HG02763 (cell line): ENCODE results near the gene ARSK.

ENCODE experiments used
- ATAC-seq: cut with Tn5 transposase; IDR thresholded peaks from one replicate; pipeline ENCODE4 v1.9.1; 2021; ENCODE audit warnings: mild to moderate bottlenecking, moderate library complexity; ENCODE audit not compliant: unreplicated experiment

The ARSK gene

DNA sequence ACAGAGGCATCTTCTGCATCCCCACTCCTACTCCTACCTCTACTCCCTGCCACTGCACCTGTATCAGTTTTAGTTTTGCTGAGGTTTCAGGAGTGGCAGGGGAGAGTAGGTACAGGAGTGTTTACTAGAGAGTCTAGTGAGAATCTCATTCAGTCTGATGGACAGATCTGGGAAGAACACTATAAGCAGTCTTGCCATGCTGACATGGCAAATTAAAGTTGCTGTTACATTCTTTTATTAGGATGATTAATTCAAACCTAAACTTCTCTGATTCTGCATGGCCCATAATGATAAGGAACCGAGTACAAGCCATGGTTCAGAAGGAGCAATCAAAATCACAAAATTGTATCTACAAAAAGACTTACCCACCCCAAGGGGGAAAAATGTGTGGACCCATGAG lies 7.4 kb downstream of the ARSK start:
- ATAC-seq: no peak

DNA sequence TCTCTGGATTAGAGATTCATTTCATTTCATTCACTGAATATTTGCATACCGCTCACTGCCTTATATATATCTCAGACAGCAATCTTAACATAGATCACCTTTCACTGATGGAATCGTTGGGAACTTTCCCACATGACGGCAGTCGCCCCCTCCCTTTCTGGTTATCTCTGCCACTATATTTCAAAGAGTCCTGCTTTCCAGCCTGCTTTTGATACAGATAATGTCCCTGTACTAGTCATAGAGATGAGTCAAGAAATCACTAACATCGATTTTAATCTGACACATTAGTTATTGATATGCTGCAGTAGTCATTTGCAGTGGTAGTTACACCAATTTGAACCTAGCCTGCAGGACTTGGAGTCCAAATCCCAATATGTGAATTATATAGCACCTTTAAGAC lies 8.5 kb downstream of the ARSK start:
- no peak for ATAC-seq

- no peak for ATAC-seq
These were observed 9.5 kb downstream of the ARSK start for GRCh38 chr5:95564450-95564849.

DNA sequence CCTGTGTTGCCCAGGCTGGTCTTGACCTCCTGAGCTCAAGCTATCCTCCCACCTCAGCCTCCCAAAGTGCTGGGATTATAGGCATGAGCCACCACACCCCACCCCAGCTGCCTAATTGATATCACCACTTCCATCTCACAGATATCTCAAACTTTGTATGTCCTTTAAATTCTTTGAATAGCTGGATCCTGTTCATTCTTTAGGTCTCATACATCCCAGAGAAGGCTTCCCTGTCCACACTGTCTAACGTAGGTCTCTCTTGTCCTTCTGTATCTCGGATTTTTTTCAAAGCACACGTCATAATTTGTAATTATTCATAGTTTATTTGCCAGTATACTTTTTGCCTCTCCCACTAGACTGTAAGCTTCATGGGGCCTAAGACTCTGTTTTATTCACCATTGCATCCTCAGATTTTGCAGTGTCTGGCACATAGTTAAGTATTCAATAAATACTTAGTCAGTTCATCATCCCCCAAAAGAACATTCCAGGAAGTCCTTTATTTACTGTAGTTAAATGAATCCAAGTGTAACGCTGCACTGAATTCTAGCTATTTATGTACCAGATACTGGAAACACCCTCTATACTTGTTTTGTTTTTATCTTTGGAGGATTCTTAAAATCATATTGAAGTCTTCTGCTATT lies 10.5 kb downstream of the ARSK start:
- no peak for ATAC-seq

GRCh38 chr5:95572016-95572415 lies 17.1 kb downstream of the ARSK start:
- no peak for ATAC-seq

DNA sequence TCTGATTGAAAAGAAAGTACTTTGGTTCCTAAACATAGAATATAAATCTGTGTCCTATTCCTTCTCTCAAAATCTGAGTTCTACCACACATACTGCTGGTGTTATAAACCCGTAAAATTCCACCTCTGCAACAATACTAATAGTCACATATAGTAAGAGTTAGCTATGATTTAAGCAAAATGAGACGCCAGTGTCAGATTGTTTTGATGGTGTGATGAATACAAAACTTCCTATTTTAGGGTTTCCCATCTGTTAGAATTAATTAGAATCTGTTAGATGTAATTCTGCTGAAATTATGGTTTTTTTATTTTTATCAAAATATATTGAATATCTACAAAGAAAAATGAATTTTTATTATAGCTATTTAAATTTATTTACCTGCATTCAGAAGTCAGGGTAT lies 26.7 kb downstream of the ARSK start:
- no peak for ATAC-seq

DNA sequence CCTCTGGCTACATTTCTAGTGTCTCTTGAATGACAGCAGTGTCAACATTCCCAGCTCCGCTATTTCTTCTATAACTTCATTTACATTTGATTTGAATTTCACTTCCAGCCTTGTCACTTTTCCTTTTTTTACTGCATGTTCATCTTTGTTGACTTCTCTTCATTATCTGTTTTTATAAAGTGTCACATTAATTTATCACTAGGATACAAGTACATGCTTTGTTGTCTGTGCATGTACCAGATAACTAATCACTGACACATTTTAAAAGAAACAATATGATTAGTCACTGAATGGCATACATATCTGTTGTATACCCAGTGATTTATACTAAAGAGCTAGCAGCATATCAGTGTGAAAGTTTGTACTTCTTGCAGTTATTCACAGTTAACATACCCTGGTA lies 29.1 kb downstream of the ARSK start:
- ATAC-seq: no peak

- no peak for ATAC-seq
These were observed 36.0 kb downstream of the ARSK start for GRCh38 chr5:95590880-95591279.

- peak; percentile 66 for ATAC-seq
These were observed 36.6 kb downstream of the ARSK start for GRCh38 chr5:95591490-95591901.

- ATAC-seq: no peak
These were observed 40.5 kb downstream of the ARSK start for GRCh38 chr5:95595289-95595931.

DNA sequence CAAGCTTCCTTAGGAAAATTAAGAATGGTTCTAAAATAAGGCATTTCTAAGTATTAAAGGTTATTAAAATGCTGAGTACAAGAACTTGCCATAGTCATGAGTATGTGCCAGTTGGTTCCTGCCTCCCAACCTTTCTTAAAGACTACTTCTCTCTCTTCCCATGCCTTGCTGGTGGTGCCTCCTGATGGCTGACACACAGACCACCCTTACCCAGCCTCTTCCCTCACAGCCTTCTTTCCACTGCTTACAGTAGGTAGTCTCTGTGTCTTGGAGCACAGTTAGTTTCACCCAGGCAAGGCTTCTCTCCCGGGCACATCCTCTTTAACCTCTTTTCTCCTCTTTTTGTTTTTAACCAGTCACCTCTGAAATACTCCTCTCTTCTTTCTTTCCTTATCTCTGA lies 44.4 kb downstream of the ARSK start:
- no peak for ATAC-seq

DNA sequence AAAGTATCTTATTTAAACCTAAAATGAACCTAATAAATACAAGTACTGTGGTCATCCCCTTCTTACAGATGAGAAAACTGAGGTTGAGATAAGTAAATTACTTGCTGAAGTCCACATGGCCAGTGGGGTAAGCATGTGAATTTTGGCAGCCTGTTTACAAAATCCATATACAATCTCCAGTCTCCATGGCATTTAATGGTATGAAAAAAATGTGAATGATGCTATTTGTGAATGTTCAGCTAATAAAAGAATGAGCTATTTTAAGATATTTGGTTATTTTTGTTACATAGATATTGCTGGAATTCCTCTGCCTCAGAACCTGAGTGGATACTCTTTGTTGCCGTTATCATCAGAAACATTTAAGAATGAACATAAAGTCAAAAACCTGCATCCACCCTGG lies 45.7 kb downstream of the ARSK start:
- ATAC-seq: no peak

GRCh38 chr5:95605786-95606185 lies 50.9 kb downstream of the ARSK start:
- ATAC-seq: no peak

GRCh38 chr5:95606419-95606818 lies 51.5 kb downstream of the ARSK start:
- no peak for ATAC-seq

DNA sequence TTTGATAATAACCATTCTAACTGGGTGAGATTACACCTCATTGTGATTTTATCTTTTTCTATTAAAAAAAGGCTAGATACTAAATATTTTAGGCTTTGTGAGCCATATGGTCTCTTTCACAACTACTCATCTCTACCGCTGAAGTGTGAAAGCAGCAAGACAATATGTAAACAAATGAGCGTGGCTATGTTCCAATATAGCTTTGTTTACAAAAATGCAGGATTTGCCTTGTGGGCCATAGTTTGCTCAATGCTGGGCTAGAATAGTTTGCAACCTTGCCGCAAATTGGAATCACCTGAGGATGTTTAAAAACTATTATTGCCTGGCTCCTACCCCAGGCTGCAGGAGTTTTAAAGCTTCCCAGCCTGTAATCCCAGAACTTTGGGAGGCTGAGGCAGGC lies 54.8 kb downstream of the ARSK start:
- ATAC-seq: no peak

- ATAC-seq: no peak
These were observed 55.6 kb downstream of the ARSK start for GRCh38 chr5:95610546-95610945.

DNA sequence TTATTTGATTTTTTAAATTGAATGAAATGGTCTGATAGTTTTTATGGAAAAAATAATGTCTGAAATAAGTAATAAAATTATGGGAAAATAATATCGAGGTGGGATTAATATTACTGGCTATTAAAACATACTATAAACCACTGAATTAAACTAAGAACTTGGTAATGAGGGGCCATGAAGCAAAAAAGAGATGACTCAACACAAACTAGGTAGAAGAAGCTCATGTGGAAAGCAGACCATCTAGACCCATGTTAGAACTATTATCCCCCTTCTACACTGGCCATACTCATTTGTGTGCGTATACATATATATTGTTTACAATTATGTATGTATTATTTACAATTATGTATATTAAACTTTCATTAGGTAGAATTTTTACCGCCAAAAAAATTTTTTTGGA lies 56.5 kb downstream of the ARSK start:
- no peak for ATAC-seq

- no peak for ATAC-seq
These were observed 58.6 kb downstream of the ARSK start for GRCh38 chr5:95613514-95613913.

DNA sequence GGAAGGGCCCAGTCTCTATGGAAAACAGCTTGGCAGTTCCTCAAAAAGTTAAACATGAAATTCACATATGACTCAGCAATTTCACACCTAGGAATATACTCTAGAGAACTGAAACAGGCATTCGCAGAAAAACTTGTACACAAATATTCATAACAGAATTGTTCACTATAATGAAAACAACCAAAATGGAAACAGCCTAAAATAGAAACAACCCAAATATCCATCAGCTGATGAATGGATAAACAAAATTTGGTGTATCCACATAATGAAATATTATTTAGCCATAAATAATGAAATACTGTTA lies 60.2 kb downstream of the ARSK start:
- ATAC-seq: peak; percentile 47

- no peak for ATAC-seq
These were observed 62.2 kb downstream of the ARSK start for GRCh38 chr5:95617057-95617456.

GRCh38 chr5:95619096-95619495 lies 64.2 kb downstream of the ARSK start:
- no peak for ATAC-seq

- ATAC-seq: no peak
These were observed 64.7 kb downstream of the ARSK start for GRCh38 chr5:95619514-95620029.
